Caco-2 (cell line): ENCODE measurements around the gene FAM120B. TPM values are rescaled to one million over a fixed set of nuclear protein-coding genes. Genes with fewer than 3 reads are reported as not detected.
"Not testable (repeated sequence)": the region's sequence is repeated elsewhere in the genome, so short reads cannot be mapped to it uniquely, and the experiment has no call there.

Source experiments
- BruUV-seq: library from RNA; stranded (reverse); fragments of 400-500 nt; replicated peaks from 2 replicates; lab custom pipeline; 2021; lab: Mats Ljungman, UMichigan
- CTCF ChIA-PET: fragments of 300-600 bp; sonication (Branson Sonifier 250); formaldehyde crosslinking; loops from one replicate; lab custom pipeline; 2022; ENCODE audit warnings: antibody characterized with exemption; lab: Charles Lee
- POLR2A ChIA-PET: fragments of 300-600 bp; sonication (Branson Sonifier 250); formaldehyde crosslinking; loops from one replicate; lab custom pipeline; 2022; ENCODE audit warnings: antibody characterized with exemption; lab: Charles Lee
- DNase-seq, 2 experiments: peaks; one replicate each; pipeline versions ENCODE4 v3.0.0 to v3.0.0-alpha.2; 2020 to 2022
- H3K27me3 ChIP-seq: replicated peaks from 2 replicates; pipeline ENCODE4 v1.6.0; 2011; ENCODE audit warnings: low read length; ENCODE audit not compliant: control insufficient read depth, insufficient read depth
- H3K36me3 ChIP-seq: 2 replicates; pipeline ENCODE4 v1.5.1; 2011; ENCODE audit warnings: low read length; ENCODE audit not compliant: control insufficient read depth, insufficient read depth
- H3K4me1 ChIP-seq: fragments of 250-450 bp; sonication (Bioruptor Pico); 2 replicates; pipeline ENCODE4 v1.5.1; 2020; ENCODE audit warnings: mild to moderate bottlenecking
- H3K4me3 ChIP-seq: 2 replicates; pipeline ENCODE4 v1.5.1; 2011; ENCODE audit warnings: low read depth, mild to moderate bottlenecking, control low read depth, low read length
- H3K9me3 ChIP-seq: fragments of 250-450 bp; sonication (Bioruptor Pico); 2 replicates; pipeline ENCODE4 v1.5.1; 2020; ENCODE audit warnings: mild to moderate bottlenecking, moderate library complexity
- H3K27ac Mint-ChIP-seq: one replicate; pipeline ENCODE4 v1.8.0; 2022; ENCODE audit warnings: mixed read lengths; ENCODE audit not compliant: unreplicated experiment
- H3K27me3 Mint-ChIP-seq: one replicate; pipeline ENCODE4 v1.8.0; 2022; ENCODE audit warnings: mixed read lengths; ENCODE audit not compliant: insufficient read depth, unreplicated experiment
- H3K36me3 Mint-ChIP-seq: one replicate; pipeline ENCODE4 v1.8.0; 2022; ENCODE audit warnings: mild to moderate bottlenecking, mixed read lengths; ENCODE audit not compliant: insufficient read depth, unreplicated experiment
- H3K4me1 Mint-ChIP-seq: one replicate; pipeline ENCODE4 v1.8.0; 2022; ENCODE audit warnings: low read depth, mixed read lengths; ENCODE audit not compliant: unreplicated experiment
- H3K4me3 Mint-ChIP-seq: one replicate; pipeline ENCODE4 v1.8.0; 2022; ENCODE audit warnings: mild to moderate bottlenecking, moderate library complexity, mixed read lengths; ENCODE audit not compliant: unreplicated experiment
- H3K9me3 Mint-ChIP-seq: one replicate; pipeline ENCODE4 v1.8.0; 2022; ENCODE audit warnings: mixed read lengths; ENCODE audit not compliant: unreplicated experiment
- intact Hi-C: fragments of 100-400 bp; cut with micrococcal nuclease; formaldehyde crosslinking; loops from one replicate; pipeline ENCODE4 v1.10.0; 2022; ENCODE audit not compliant: unreplicated experiment
- total RNA-seq: library from RNA; stranded (reverse); gene quantifications from 2 replicates; pipeline ENCODE4 v1.2.3, GENCODE V29; 2022
- TF ChIP-seq, protein P1 (sequence below), 2 experiments: fragments of 200-600 bp in 1 of 2; IDR thresholded peaks; 1 replicate in 1 of 2; 2 replicates in 1 of 2; pipeline versions ENCODE4 v1.5.1 to v1.8.0; 2011 to 2022; ENCODE audit warnings: antibody characterized with exemption in 1 of 2, control low read depth in 1 of 2, inconsistent platforms in 1 of 2, low read depth in 1 of 2, low read length in 1 of 2, mild to moderate bottlenecking in 1 of 2, moderate library complexity in 1 of 2; ENCODE audit not compliant: insufficient read depth in 1 of 2, severe bottlenecking in 1 of 2, unreplicated experiment in 1 of 2

FAM120B gene
- total RNA-seq, 1 experiment from 2014 or later: 21.0 TPM

DNA sequence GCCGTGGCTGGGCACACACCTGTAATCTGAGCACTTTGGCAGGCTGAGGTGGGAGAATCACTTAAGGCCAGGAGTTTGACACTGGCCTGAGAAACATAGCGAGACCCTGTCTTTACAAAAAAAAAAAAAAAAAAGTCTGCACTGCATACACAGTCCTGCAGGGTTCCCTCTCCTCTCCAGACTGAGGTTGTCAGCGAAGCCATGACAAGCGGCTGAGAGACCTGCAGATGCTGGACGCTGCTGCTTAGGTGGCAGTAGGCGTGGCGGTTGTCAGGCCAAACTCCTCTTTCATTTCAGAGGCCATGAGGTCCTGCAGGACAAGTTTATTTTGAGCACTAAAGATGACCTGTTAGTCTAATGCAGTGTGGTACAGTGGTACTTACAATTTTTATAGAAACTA lies 86.5 kb downstream of the FAM120B start:
- Mint-ChIP-seq H3K4me3 (no peak overlapping the region), H3K4me1 (no peaks in the 10 kb centered on the region), H3K27me3 (no peaks in the 10 kb centered on the region), H3K27ac (no peak overlapping the region), H3K36me3 (peaks cover 21% of the 10 kb centered on the region), H3K9me3 (no peaks in the 10 kb centered on the region)
- Histone ChIP-seq H3K9me3 (no peaks in the 10 kb centered on the region), H3K36me3 (peaks cover 4% of the 10 kb centered on the region), H3K4me1 (no peaks in the 10 kb centered on the region), H3K4me3 (no peak overlapping the region), H3K27me3 (no peaks in the 10 kb centered on the region)
- no peak for DNase-seq
- intact Hi-C loops: no loop called here
- TF ChIP-seq, protein P1, sequence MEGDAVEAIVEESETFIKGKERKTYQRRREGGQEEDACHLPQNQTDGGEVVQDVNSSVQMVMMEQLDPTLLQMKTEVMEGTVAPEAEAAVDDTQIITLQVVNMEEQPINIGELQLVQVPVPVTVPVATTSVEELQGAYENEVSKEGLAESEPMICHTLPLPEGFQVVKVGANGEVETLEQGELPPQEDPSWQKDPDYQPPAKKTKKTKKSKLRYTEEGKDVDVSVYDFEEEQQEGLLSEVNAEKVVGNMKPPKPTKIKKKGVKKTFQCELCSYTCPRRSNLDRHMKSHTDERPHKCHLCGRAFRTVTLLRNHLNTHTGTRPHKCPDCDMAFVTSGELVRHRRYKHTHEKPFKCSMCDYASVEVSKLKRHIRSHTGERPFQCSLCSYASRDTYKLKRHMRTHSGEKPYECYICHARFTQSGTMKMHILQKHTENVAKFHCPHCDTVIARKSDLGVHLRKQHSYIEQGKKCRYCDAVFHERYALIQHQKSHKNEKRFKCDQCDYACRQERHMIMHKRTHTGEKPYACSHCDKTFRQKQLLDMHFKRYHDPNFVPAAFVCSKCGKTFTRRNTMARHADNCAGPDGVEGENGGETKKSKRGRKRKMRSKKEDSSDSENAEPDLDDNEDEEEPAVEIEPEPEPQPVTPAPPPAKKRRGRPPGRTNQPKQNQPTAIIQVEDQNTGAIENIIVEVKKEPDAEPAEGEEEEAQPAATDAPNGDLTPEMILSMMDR (IDR thresholded peaks at IDR 0.05; ENCODE audit: insufficient read depth in 1 of 2, low read depth in 1 of 2, low read length in 1 of 2, severe bottlenecking in 1 of 2, unreplicated experiment in 1 of 2): no peak
- POLR2A ChIA-PET: no interaction called here
- CTCF ChIA-PET: no interaction called here
- no TSS peak for BruUV-seq

DNA sequence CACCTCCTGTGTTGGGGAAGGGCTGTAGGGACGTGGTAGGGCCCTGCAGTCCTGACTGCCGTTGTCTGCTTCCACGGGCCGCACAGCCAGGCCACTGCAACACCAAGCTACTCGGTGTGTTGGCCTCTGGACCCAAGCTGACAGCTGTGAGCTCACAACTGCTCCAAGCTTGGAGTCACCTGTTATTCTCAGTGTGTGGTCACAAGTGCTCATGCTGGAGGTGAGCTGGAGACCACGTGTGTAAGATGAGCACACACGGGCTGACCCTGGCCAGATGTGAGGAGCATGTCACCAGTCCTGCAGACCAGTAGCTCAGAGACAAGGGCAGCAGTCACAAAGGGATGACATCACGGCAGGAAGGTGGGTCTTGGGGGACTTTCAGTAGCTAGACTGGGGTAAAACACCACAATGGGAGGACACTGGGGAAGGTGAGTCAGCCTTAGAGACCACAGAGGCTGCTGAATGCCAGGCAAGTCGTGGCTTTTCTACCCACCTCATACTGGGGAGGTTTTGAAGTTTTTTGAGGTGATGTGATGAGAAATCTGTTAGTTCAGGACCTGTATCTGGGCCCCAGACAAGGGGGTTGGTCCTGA lies 87.3 kb downstream of the FAM120B start:
- BruUV-seq: no TSS peak

DNA sequence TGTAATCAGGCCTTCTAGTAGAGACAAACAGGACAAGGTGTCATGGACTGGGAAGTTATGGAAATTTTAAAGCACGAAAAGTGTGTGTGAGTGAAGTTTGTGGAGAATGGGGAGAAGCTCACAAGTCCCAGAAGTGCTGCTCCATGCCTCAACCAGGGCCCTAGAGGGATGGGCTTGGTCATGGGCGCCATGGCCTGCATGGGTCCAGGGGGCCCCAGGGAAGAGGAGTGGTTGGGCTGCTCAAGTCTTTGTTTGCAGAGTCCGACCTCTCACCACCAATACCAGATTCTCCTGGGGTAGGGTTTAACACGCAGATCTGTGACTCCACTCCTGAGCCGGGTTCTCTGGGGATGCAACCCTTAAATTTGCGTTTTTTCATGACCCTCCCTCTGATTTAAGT lies 88.4 kb downstream of the FAM120B start:
- intact Hi-C loops: no loop called here
- POLR2A ChIA-PET: no interaction called here
- CTCF ChIA-PET: no interaction called here
- no peak overlapping the region for H3K27ac Mint-ChIP-seq
- Histone ChIP-seq H3K9me3 (no peaks in the 10 kb centered on the region), H3K4me1 (no peaks in the 10 kb centered on the region), H3K27me3 (no peaks in the 10 kb centered on the region), H3K4me3 (no peak overlapping the region), H3K36me3 (peaks cover 4% of the 10 kb centered on the region)
- no peaks in the 10 kb centered on the region for H3K27me3 Mint-ChIP-seq
- BruUV-seq: no TSS peak
- no peak for DNase-seq
- no peaks in the 10 kb centered on the region for H3K9me3 Mint-ChIP-seq
- TF ChIP-seq, protein P1 (IDR thresholded peaks at IDR 0.05; ENCODE audit: insufficient read depth in 1 of 2, low read depth in 1 of 2, low read length in 1 of 2, severe bottlenecking in 1 of 2, unreplicated experiment in 1 of 2): no peak
- no peak overlapping the region for H3K4me3 Mint-ChIP-seq
- H3K4me1 Mint-ChIP-seq: no peaks in the 10 kb centered on the region
- H3K36me3 Mint-ChIP-seq: peaks cover 14% of the 10 kb centered on the region

More for the DNA sequence above, 87.3 kb downstream of the FAM120B start:
- H3K27me3 Mint-ChIP-seq: no peaks in the 10 kb centered on the region
- TF ChIP-seq, protein P1 (IDR thresholded peaks at IDR 0.05; ENCODE audit: insufficient read depth in 1 of 2, low read depth in 1 of 2, low read length in 1 of 2, severe bottlenecking in 1 of 2, unreplicated experiment in 1 of 2): no peak
- H3K27ac Mint-ChIP-seq: no peak overlapping the region
- no peaks in the 10 kb centered on the region for H3K9me3 Mint-ChIP-seq
- Histone ChIP-seq H3K4me1 (no peaks in the 10 kb centered on the region), H3K9me3 (no peaks in the 10 kb centered on the region), H3K27me3 (no peaks in the 10 kb centered on the region), H3K4me3 (no peak overlapping the region), H3K36me3 (peaks cover 4% of the 10 kb centered on the region)
- peaks cover 21% of the 10 kb centered on the region for H3K36me3 Mint-ChIP-seq
- H3K4me3 Mint-ChIP-seq: no peak overlapping the region
- POLR2A ChIA-PET: no interaction called here
- CTCF ChIA-PET: no interaction called here
- intact Hi-C loops: no loop called here
- DNase-seq: no peak
- H3K4me1 Mint-ChIP-seq: no peaks in the 10 kb centered on the region

DNA sequence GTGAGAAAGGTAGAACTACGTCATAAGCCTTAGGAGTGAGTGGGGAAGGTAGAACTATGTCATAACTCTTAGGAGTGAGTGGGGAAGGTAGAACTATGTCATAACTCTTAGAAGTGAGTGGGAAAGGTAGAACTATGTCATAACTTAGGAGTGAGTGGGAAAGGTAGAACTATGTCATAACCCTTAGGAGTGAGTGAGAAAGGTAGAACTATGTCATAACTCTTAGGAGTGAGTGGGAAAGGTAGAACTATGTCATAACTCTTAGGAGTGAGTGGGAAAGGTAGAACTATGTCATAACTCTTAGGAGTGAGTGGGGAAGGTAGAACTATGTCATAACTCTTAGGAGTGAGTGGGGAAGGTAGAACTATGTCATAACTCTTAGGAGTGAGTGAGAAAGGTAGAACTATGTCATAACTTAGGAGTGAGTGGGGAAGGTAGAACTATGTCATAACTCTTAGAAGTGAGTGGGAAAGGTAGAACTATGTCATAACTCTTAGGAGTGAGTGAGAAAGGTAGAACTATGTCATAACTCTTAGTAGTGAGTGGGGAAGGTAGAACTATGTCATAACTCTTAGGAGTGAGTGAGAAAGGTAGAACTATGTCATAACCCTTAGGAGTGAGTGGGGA lies 92.3 kb downstream of the FAM120B start:
- H3K36me3 ChIP-seq, H3K9me3 ChIP-seq, DNase-seq, H3K27ac Mint-ChIP-seq, CTCF ChIA-PET, H3K4me3 Mint-ChIP-seq, H3K4me3 ChIP-seq, H3K27me3 Mint-ChIP-seq, POLR2A ChIA-PET, H3K9me3 Mint-ChIP-seq, intact Hi-C loops, H3K4me1 Mint-ChIP-seq, BruUV-seq, H3K4me1 ChIP-seq, H3K27me3 ChIP-seq: not testable (repeated sequence)
- peaks cover 11% of the 10 kb centered on the region for H3K36me3 Mint-ChIP-seq

DNA sequence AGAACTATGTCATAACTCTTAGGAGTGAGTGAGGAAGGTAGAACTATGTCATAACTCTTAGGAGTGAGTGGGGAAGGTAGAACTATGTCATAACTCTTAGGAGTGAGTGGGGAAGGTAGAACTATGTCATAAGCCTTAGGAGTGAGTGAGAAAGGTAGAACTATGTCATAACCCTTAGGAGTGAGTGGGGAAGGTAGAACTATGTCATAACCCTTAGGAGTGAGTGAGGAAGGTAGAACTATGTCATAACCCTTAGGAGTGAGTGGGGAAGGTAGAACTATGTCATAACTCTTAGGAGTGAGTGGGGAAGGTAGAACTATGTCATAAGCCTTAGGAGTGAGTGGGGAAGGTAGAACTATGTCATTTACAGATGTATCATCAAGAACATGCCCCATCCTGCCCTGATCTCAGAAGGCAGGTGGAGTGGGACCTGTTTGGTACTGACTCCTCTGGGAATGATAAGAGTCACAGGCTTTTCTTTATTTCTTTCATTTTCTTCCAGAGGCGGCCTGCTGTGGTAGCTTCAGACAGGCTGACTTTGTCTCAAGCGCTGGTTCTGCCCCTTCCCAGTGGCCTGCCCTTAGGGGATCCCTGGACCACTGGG lies 93.5 kb downstream of the FAM120B start:
- H3K36me3 ChIP-seq, H3K27me3 Mint-ChIP-seq, H3K36me3 Mint-ChIP-seq, BruUV-seq, H3K4me1 Mint-ChIP-seq, CTCF ChIA-PET, H3K4me3 Mint-ChIP-seq, H3K27me3 ChIP-seq, H3K9me3 Mint-ChIP-seq, H3K9me3 ChIP-seq, POLR2A ChIA-PET, DNase-seq, H3K27ac Mint-ChIP-seq, H3K4me1 ChIP-seq, intact Hi-C loops, H3K4me3 ChIP-seq: not testable (repeated sequence)
